A673 (cell line): ENCODE measurements around the gene SPATA2.

ENCODE experiments used
- EZH2 ChIP-seq: fragments of 200-600 bp; sonication (generic); IDR thresholded peaks from 2 replicates; pipeline ENCODE4 v1.6.1; 2017; ENCODE audit warnings: borderline replicate concordance, low read depth, mild to moderate bottlenecking, mixed read lengths, antibody characterized with exemption, low read length; ENCODE audit not compliant: poor library complexity, severe bottlenecking
- TF ChIP-seq, protein P1 (sequence below): fragments of 300-800, 200-600 bp; sonication (generic); conservative IDR thresholded peaks from 2 replicates; pipeline ENCODE4 v1.5.1; 2017; ENCODE audit warnings: low read depth, mild to moderate bottlenecking, antibody characterized with exemption, low read length, moderate library complexity, mixed read lengths

- no peak for TF ChIP-seq EZH2
- TF ChIP-seq, protein P1, sequence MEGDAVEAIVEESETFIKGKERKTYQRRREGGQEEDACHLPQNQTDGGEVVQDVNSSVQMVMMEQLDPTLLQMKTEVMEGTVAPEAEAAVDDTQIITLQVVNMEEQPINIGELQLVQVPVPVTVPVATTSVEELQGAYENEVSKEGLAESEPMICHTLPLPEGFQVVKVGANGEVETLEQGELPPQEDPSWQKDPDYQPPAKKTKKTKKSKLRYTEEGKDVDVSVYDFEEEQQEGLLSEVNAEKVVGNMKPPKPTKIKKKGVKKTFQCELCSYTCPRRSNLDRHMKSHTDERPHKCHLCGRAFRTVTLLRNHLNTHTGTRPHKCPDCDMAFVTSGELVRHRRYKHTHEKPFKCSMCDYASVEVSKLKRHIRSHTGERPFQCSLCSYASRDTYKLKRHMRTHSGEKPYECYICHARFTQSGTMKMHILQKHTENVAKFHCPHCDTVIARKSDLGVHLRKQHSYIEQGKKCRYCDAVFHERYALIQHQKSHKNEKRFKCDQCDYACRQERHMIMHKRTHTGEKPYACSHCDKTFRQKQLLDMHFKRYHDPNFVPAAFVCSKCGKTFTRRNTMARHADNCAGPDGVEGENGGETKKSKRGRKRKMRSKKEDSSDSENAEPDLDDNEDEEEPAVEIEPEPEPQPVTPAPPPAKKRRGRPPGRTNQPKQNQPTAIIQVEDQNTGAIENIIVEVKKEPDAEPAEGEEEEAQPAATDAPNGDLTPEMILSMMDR: no peak
These were observed 34.4 kb downstream of the SPATA2 start for GRCh38 chr20:49880724-49881445.
